Neural progenitor cell (in vitro differentiated cells): ENCODE measurements around the gene DOK3. TPM values are rescaled to one million over a fixed set of nuclear protein-coding genes. Genes with fewer than 3 reads are reported as not detected.

ENCODE experiments used
- DNase-seq: peaks from one replicate; pipeline ENCODE4 v3.0.0-alpha.2; 2016; ENCODE audit warnings: low spot score
- H2AFZ ChIP-seq: fragments of 200-600 bp; sonication (generic); replicated peaks from 2 replicates; pipeline ENCODE4 v1.6.1; 2016; ENCODE audit warnings: antibody characterized with exemption
- H3F3A ChIP-seq: fragments of 200-600 bp; sonication (generic); 2 replicates; pipeline ENCODE4 v1.6.1; 2016; ENCODE audit warnings: antibody characterized with exemption, low read depth
- H3K27ac ChIP-seq: fragments of 200-600 bp; sonication (generic); 2 replicates; pipeline ENCODE4 v1.5.1; 2016; ENCODE audit warnings: mild to moderate bottlenecking
- H3K27me3 ChIP-seq: fragments of 200-600 bp; sonication (generic); 2 replicates; pipeline ENCODE4 v1.6.1; 2016; ENCODE audit warnings: mild to moderate bottlenecking, moderate library complexity
- H3K36me3 ChIP-seq: fragments of 200-600 bp; sonication (generic); 2 replicates; pipeline ENCODE4 v1.5.1; 2016
- H3K4me1 ChIP-seq: fragments of 200-600 bp; sonication (generic); 2 replicates; pipeline ENCODE4 v1.6.1; 2016; ENCODE audit warnings: mixed run types
- H3K4me2 ChIP-seq: fragments of 200-600 bp; sonication (generic); 2 replicates; pipeline ENCODE4 v1.6.1; 2016
- H3K4me3 ChIP-seq: fragments of 200-600 bp; sonication (generic); 2 replicates; pipeline ENCODE4 v1.5.1; 2016
- H3K79me2 ChIP-seq: fragments of 200-600 bp; sonication (generic); 2 replicates; pipeline ENCODE4 v1.6.1; 2016; ENCODE audit warnings: low read depth
- H3K9ac ChIP-seq: fragments of 200-600 bp; sonication (generic); 2 replicates; pipeline ENCODE4 v1.6.1; 2016
- H3K9me3 ChIP-seq: fragments of 200-600 bp; sonication (generic); 2 replicates; pipeline ENCODE4 v1.5.1; 2016; ENCODE audit warnings: low read depth
- H4K20me1 ChIP-seq: fragments of 200-600 bp; sonication (generic); 2 replicates; pipeline ENCODE4 v1.6.1; 2016; ENCODE audit warnings: low read depth
- H3K27ac Mint-ChIP-seq: 3 replicates; pipeline ENCODE4 v1.8.0; 2021; ENCODE audit warnings: mixed read lengths
- H3K27me3 Mint-ChIP-seq: 2 replicates; pipeline ENCODE4 v1.8.0; 2022; ENCODE audit warnings: low read depth, mild to moderate bottlenecking, inconsistent platforms, moderate library complexity, mixed read lengths; ENCODE audit not compliant: insufficient read depth
- H3K36me3 Mint-ChIP-seq: 3 replicates; pipeline ENCODE4 v1.8.0; 2021; ENCODE audit warnings: mixed read lengths
- H3K4me1 Mint-ChIP-seq: 3 replicates; pipeline ENCODE4 v1.8.0; 2021; ENCODE audit warnings: mixed read lengths
- H3K4me3 Mint-ChIP-seq: 3 replicates; pipeline ENCODE4 v1.8.0; 2021; ENCODE audit warnings: mild to moderate bottlenecking, moderate library complexity, mixed read lengths
- H3K9me3 Mint-ChIP-seq: 3 replicates; pipeline ENCODE4 v1.8.0; 2020; ENCODE audit warnings: mixed read lengths
- EZH2 ChIP-seq: fragments of 200-600 bp; sonication (generic); IDR thresholded peaks from 2 replicates; pipeline ENCODE4 v1.6.1; 2017; ENCODE audit warnings: antibody characterized with exemption, mild to moderate bottlenecking, moderate library complexity
- EZH2phosphoT487 ChIP-seq: fragments of 200-600 bp; sonication (generic); IDR thresholded peaks from 2 replicates; pipeline ENCODE4 v1.6.1; 2017; ENCODE audit warnings: antibody characterized with exemption
- total RNA-seq: library from RNA; depleted of rRNA; stranded (reverse); fragments of >200 nt; gene quantifications from 2 replicates; pipeline ENCODE4 v1.2.3, GENCODE V29; 2015; ENCODE audit warnings: low replicate concordance
- TF ChIP-seq, protein P1 (sequence below): fragments of 200-600 bp; sonication (generic); IDR thresholded peaks from 2 replicates; pipeline ENCODE4 v1.5.1; 2017; ENCODE audit warnings: antibody characterized with exemption, mild to moderate bottlenecking

The DOK3 gene
- total RNA-seq, 1 donor from 2014 or later: 0.54 TPM

DNA sequence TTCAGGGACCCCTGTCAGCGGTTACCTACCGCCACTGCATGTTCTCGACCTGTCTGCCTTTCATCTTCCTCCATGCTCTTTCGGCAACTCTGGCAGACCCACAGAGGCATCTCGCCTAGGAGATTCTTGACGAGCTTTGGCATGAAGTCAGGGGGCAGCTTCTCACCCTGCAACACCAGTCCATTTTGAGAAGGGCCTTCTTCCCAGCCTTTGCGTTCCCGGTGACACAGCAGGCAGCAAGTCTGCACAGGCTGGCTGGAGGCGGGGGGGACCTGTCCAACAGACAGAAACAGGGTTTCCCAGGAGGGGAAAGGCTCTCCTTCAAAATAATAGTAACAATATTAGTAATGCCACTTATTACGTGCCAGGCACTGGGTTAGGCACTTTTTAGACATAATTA, 29.2 kb upstream of the DOK3 start:
- H2AFZ ChIP-seq: no peak overlapping the region
- Mint-ChIP-seq H3K36me3 (peaks cover 14% of the 10 kb centered on the region), H3K4me3 (no peak overlapping the region), H3K4me1 (peaks cover 20% of the 10 kb centered on the region), H3K27ac (no peak overlapping the region), H3K9me3 (no peaks in the 10 kb centered on the region), H3K27me3 (peaks cover 2% of the 10 kb centered on the region)
- peaks cover 52% of the 10 kb centered on the region for H3K79me2 ChIP-seq
- no peaks in the 10 kb centered on the region for H3K9me3 ChIP-seq
- peaks cover 18% of the 10 kb centered on the region for H3F3A ChIP-seq
- no peak for DNase-seq
- H4K20me1 ChIP-seq: peaks cover 88% of the 10 kb centered on the region
- no peak overlapping the region for H3K4me3 ChIP-seq
- H3K27ac ChIP-seq: no peak overlapping the region
- H3K4me2 ChIP-seq: no peak overlapping the region
- H3K27me3 ChIP-seq: no peaks in the 10 kb centered on the region
- H3K9ac ChIP-seq: no peak overlapping the region
- H3K4me1 ChIP-seq: peaks cover 18% of the 10 kb centered on the region
- no peaks in the 10 kb centered on the region for H3K36me3 ChIP-seq
- TF ChIP-seq, protein P1, sequence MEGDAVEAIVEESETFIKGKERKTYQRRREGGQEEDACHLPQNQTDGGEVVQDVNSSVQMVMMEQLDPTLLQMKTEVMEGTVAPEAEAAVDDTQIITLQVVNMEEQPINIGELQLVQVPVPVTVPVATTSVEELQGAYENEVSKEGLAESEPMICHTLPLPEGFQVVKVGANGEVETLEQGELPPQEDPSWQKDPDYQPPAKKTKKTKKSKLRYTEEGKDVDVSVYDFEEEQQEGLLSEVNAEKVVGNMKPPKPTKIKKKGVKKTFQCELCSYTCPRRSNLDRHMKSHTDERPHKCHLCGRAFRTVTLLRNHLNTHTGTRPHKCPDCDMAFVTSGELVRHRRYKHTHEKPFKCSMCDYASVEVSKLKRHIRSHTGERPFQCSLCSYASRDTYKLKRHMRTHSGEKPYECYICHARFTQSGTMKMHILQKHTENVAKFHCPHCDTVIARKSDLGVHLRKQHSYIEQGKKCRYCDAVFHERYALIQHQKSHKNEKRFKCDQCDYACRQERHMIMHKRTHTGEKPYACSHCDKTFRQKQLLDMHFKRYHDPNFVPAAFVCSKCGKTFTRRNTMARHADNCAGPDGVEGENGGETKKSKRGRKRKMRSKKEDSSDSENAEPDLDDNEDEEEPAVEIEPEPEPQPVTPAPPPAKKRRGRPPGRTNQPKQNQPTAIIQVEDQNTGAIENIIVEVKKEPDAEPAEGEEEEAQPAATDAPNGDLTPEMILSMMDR: no peak
- no peak for TF ChIP-seq EZH2phosphoT487
- no peak for TF ChIP-seq EZH2

DNA sequence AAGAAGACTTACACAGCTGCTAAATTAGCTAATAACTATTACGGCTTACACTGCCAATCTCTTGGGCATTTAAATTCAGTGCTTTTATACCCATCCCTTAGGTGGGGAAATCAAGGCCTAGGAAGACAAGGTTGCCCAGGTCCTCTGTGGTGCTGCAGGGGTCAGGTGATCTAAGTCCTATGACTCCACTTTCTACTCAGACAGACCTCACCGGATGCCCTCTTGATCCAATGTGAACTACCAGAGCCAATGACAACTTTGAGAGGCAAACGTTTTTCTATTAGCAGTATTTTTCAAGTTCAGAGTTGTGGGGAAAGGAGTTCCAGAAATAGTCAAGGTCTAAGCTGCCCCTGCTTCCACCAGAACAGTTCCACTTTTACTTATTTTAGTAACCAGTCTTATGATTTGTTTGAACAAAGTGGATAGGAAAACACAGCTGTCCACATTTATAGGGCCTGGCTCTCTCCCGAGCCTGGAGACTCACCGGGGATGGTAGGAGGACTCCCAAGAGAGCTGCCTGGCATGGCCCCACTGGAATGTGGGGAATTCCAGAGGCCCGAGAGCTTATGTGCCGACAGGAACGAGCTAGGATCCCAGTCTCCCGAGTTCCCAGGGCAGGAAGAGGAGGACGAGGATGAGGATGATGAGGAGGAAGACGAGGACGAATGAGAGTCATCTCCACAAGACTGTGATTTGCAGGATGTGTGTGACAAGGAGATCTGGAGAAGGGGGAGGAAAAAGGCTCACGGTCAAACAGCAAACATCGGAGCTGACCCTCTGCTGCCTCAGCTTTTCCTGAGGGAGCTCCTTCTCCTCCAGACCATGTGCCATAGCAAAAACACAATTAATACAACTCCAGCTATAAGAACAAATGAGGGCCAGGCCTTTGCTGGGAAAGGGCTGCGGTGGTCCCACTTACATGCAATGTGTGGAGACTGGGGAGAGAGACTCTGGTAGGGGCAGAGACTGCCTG, 28.0 kb upstream of the DOK3 start:
- Histone ChIP-seq H3F3A (peaks cover 6% of the 10 kb centered on the region), H2AFZ (no peak overlapping the region), H3K36me3 (no peaks in the 10 kb centered on the region), H4K20me1 (peaks cover 79% of the 10 kb centered on the region), H3K4me3 (no peak overlapping the region), H3K9me3 (no peaks in the 10 kb centered on the region), H3K27ac (no peak overlapping the region), H3K27me3 (no peaks in the 10 kb centered on the region), H3K4me2 (no peak overlapping the region), H3K4me1 (peaks cover 6% of the 10 kb centered on the region), H3K9ac (no peak overlapping the region), H3K79me2 (peaks cover 41% of the 10 kb centered on the region)
- no peak overlapping the region for H3K4me3 Mint-ChIP-seq
- TF ChIP-seq, protein P1: no peak
- TF ChIP-seq EZH2: no peak
- no peak for TF ChIP-seq EZH2phosphoT487
- H3K4me1 Mint-ChIP-seq: peaks cover 8% of the 10 kb centered on the region
- no peak for DNase-seq
- H3K9me3 Mint-ChIP-seq: no peaks in the 10 kb centered on the region
- H3K27ac Mint-ChIP-seq: no peak overlapping the region
- H3K36me3 Mint-ChIP-seq: peaks cover 14% of the 10 kb centered on the region
- peaks cover 2% of the 10 kb centered on the region for H3K27me3 Mint-ChIP-seq

DNA sequence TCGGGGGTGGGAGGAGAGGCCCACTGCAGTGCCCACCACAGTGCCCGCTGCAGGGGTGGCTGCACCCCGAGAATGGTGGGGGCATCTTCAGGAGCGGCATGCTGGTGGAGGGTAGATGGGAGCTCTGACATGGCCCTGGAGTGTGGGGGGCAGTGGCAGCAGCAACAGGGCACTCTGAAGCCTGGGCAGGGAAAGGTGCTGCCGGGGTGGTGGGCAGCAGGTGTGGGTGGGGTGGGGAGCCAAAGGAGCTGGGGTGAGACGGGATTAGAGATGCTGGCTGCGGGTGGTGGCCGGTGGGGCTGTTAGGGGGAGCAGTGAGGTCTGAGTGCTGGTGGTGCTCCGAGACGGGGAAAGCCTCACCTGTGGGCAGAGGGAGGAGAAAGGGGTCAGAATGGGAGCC, 26.8 kb upstream of the DOK3 start:
- peak overlapping the region; percentile 62 for H3K4me3 Mint-ChIP-seq
- Histone ChIP-seq H3K9me3 (no peaks in the 10 kb centered on the region), H3K4me3 (no peak overlapping the region), H3F3A (no peaks in the 10 kb centered on the region), H4K20me1 (peaks cover 70% of the 10 kb centered on the region), H3K4me1 (no peaks in the 10 kb centered on the region), H2AFZ (no peak overlapping the region), H3K27me3 (no peaks in the 10 kb centered on the region), H3K36me3 (no peaks in the 10 kb centered on the region), H3K27ac (no peak overlapping the region), H3K4me2 (no peak overlapping the region), H3K9ac (no peak overlapping the region), H3K79me2 (peaks cover 29% of the 10 kb centered on the region)
- TF ChIP-seq, protein P1: no peak
- TF ChIP-seq EZH2phosphoT487: no peak
- H3K27ac Mint-ChIP-seq: no peak overlapping the region
- DNase-seq: no peak
- peaks cover 3% of the 10 kb centered on the region for H3K4me1 Mint-ChIP-seq
- no peaks in the 10 kb centered on the region for H3K9me3 Mint-ChIP-seq
- H3K27me3 Mint-ChIP-seq: peaks cover 2% of the 10 kb centered on the region
- peaks cover 14% of the 10 kb centered on the region for H3K36me3 Mint-ChIP-seq
